ENCODE measurements around the gene GCFC2.

- TF ChIP-seq EZH2 (IDR thresholded peaks at IDR 0.05; ENCODE audit: insufficient read depth, poor library complexity, severe bottlenecking) = no peak
- no peak for TF ChIP-seq EZH2phosphoT487 (IDR thresholded peaks at IDR 0.05; ENCODE audit: insufficient read depth, low read depth)
Measured at GRCh38 chr2:75616933-75617332, 93.8 kb downstream of the GCFC2 start.
